VCaP (cell line): ENCODE results near the gene EHBP1.

Experiments
- H3K27ac ChIP-seq: fragments of 450-650 bp; 2 replicates; pipeline ENCODE4 v1.5.1; 2017
- CTCF ChIP-seq: fragments of 450-650 bp; conservative IDR thresholded peaks from 2 replicates; pipeline ENCODE4 v1.5.1; 2017; ENCODE audit warnings: mild to moderate bottlenecking, moderate library complexity

The EHBP1 gene

GRCh38 chr2:62822549-62822948 is 117.0 kb downstream of the EHBP1 start:
- H3K27ac ChIP-seq, result no peak overlapping the region
- no peak for TF ChIP-seq CTCF

GRCh38 chr2:62824388-62824787 is 118.9 kb downstream of the EHBP1 start:
- no peak for TF ChIP-seq CTCF

GRCh38 chr2:62826141-62826540 is 120.6 kb downstream of the EHBP1 start:
- TF ChIP-seq CTCF, result no peak
- no peak overlapping the region for H3K27ac ChIP-seq

More at GRCh38 chr2:62824388-62824787, 118.9 kb downstream of the EHBP1 start:
- no peak overlapping the region for H3K27ac ChIP-seq

GRCh38 chr2:62826953-62827675 is 121.6 kb downstream of the EHBP1 start:
- H3K27ac ChIP-seq, result no peak overlapping the region

GRCh38 chr2:62831729-62832128 is 126.2 kb downstream of the EHBP1 start:
- no peak for TF ChIP-seq CTCF
- no peak overlapping the region for H3K27ac ChIP-seq

More at GRCh38 chr2:62826953-62827675, 121.6 kb downstream of the EHBP1 start:
- no peak for TF ChIP-seq CTCF

- no peak for TF ChIP-seq CTCF
- no peak overlapping the region for H3K27ac ChIP-seq
Measured at GRCh38 chr2:62844311-62845090, 139.0 kb downstream of the EHBP1 start.

- no peak for TF ChIP-seq CTCF
- no peak overlapping the region for H3K27ac ChIP-seq
Measured at GRCh38 chr2:62845256-62845655, 139.7 kb downstream of the EHBP1 start.
